Stimulated activated effector memory CD8-positive, alpha-beta T cell treated with anti-CD3 and anti-CD28 coated beads, Interleukin-12 subunit alpha, Interleukin-12 subunit beta, amount 100 ng/mL, for 72 hours (primary cell): ENCODE data around the gene CALML6.

Experiments used
- ATAC-seq: fragments of 150-1000 bp; cut with Tn5 transposase; 2 replicates; pipeline ENCODE4 v1.10.0; 2021
- DNase-seq, 2 donors: peaks; one replicate each; pipeline ENCODE4 v3.0.0; 2021 to 2022; ENCODE audit warnings: low spot score in 2 of 2
- H3K27ac Mint-ChIP-seq: one replicate; pipeline ENCODE4 v1.8.0; 2022; ENCODE audit warnings: mild to moderate bottlenecking, mixed read lengths
- H3K36me3 Mint-ChIP-seq: one replicate; pipeline ENCODE4 v1.8.0; 2022; ENCODE audit warnings: mild to moderate bottlenecking, mixed read lengths
- H3K4me1 Mint-ChIP-seq: one replicate; pipeline ENCODE4 v1.8.0; 2022; ENCODE audit warnings: mixed read lengths
- H3K4me3 Mint-ChIP-seq: one replicate; pipeline ENCODE4 v1.8.0; 2022; ENCODE audit warnings: mild to moderate bottlenecking, mixed read lengths
- H3K9me3 Mint-ChIP-seq: one replicate; pipeline ENCODE4 v1.8.0; 2022; ENCODE audit warnings: mixed read lengths

CALML6 gene

GRCh38 chr1:1915911-1916840 is 1.1 kb downstream of the CALML6 start:
- H3K4me1 Mint-ChIP-seq, result peaks cover 8% of the 10 kb centered on the region
- H3K9me3 Mint-ChIP-seq, result no peaks in the 10 kb centered on the region
- no peak overlapping the region for H3K27ac Mint-ChIP-seq
- no peaks in the 10 kb centered on the region for H3K36me3 Mint-ChIP-seq
- H3K4me3 Mint-ChIP-seq, result no peak overlapping the region
- no peak for ATAC-seq
- no peak for DNase-seq

- peaks cover 8% of the 10 kb centered on the region for H3K4me1 Mint-ChIP-seq
- H3K4me3 Mint-ChIP-seq, result no peak overlapping the region
- H3K9me3 Mint-ChIP-seq, result no peaks in the 10 kb centered on the region
- DNase-seq (no peak), ATAC-seq (no peak)
- H3K36me3 Mint-ChIP-seq, result no peaks in the 10 kb centered on the region
- no peak overlapping the region for H3K27ac Mint-ChIP-seq
Measured at GRCh38 chr1:1916851-1917251, 1.8 kb downstream of the CALML6 start.

GRCh38 chr1:1917304-1917976 is 2.4 kb downstream of the CALML6 start:
- Mint-ChIP-seq H3K27ac (no peak overlapping the region), H3K9me3 (no peaks in the 10 kb centered on the region), H3K4me1 (peaks cover 8% of the 10 kb centered on the region), H3K36me3 (no peaks in the 10 kb centered on the region), H3K4me3 (peak overlapping the region; percentile 58)
- DNase-seq (no peak), ATAC-seq (no peak)

- no peak overlapping the region for H3K27ac Mint-ChIP-seq
- H3K36me3 Mint-ChIP-seq, result no peaks in the 10 kb centered on the region
- peak overlapping the region; percentile 58 for H3K4me3 Mint-ChIP-seq
- no peak for DNase-seq
- H3K4me1 Mint-ChIP-seq, result peaks cover 8% of the 10 kb centered on the region
- H3K9me3 Mint-ChIP-seq, result no peaks in the 10 kb centered on the region
- ATAC-seq, result no peak
Measured at GRCh38 chr1:1917995-1918900, 3.2 kb downstream of the CALML6 start.

GRCh38 chr1:1918901-1919303 is 3.8 kb downstream of the CALML6 start, which contains the start of gene TMEM52:
TMEM52 (minus strand) TSS chr1:1919279; CDS start chr1:1919265, 14 bp downstream.
- no peaks in the 10 kb centered on the region for H3K36me3 Mint-ChIP-seq

GRCh38 chr1:1919304-1920056 is 4.4 kb downstream of the CALML6 start:
- ATAC-seq, result peak; percentile 84
- peak; percentile 97 to 100 for DNase-seq
- H3K9me3 Mint-ChIP-seq, result no peaks in the 10 kb centered on the region
- peak overlapping the region; percentile 58 for H3K4me3 Mint-ChIP-seq
- H3K27ac Mint-ChIP-seq, result no peak overlapping the region
- H3K36me3 Mint-ChIP-seq, result no peaks in the 10 kb centered on the region
- peaks cover 8% of the 10 kb centered on the region for H3K4me1 Mint-ChIP-seq

More at GRCh38 chr1:1918901-1919303, 3.8 kb downstream of the CALML6 start, which contains the start of gene TMEM52:
- no peak within 1 kb of the TSS for H3K27ac Mint-ChIP-seq
- H3K4me3 Mint-ChIP-seq, result peak within 1 kb of the TSS; percentile 58
- peaks cover 8% of the 10 kb centered on the region for H3K4me1 Mint-ChIP-seq
- no peaks in the 10 kb centered on the region for H3K9me3 Mint-ChIP-seq
- DNase-seq (no peak), ATAC-seq (no peak)

GRCh38 chr1:1920057-1920607 is 5.1 kb downstream of the CALML6 start:
- H3K36me3 Mint-ChIP-seq, result no peaks in the 10 kb centered on the region
- no peak for DNase-seq
- peak overlapping the region; percentile 58 for H3K4me3 Mint-ChIP-seq
- H3K4me1 Mint-ChIP-seq, result peaks cover 8% of the 10 kb centered on the region
- H3K27ac Mint-ChIP-seq, result no peak overlapping the region
- ATAC-seq, result no peak
- no peaks in the 10 kb centered on the region for H3K9me3 Mint-ChIP-seq

GRCh38 chr1:1920608-1921458 is 5.8 kb downstream of the CALML6 start:
- Mint-ChIP-seq H3K4me3 (no peak overlapping the region), H3K9me3 (no peaks in the 10 kb centered on the region), H3K4me1 (peaks cover 8% of the 10 kb centered on the region), H3K27ac (no peak overlapping the region), H3K36me3 (no peaks in the 10 kb centered on the region)
- ATAC-seq (no peak), DNase-seq (no peak)

GRCh38 chr1:1921459-1921862 is 6.4 kb downstream of the CALML6 start:
- ATAC-seq (no peak), DNase-seq (no peak)
- Mint-ChIP-seq H3K9me3 (no peaks in the 10 kb centered on the region), H3K27ac (no peak overlapping the region), H3K4me1 (peaks cover 8% of the 10 kb centered on the region), H3K4me3 (no peak overlapping the region), H3K36me3 (no peaks in the 10 kb centered on the region)

- Mint-ChIP-seq H3K36me3 (no peaks in the 10 kb centered on the region), H3K9me3 (no peaks in the 10 kb centered on the region), H3K4me3 (no peak overlapping the region), H3K27ac (no peak overlapping the region), H3K4me1 (peaks cover 8% of the 10 kb centered on the region)
- ATAC-seq (no peak), DNase-seq (no peak)
Measured at GRCh38 chr1:1921901-1922701, 7.0 kb downstream of the CALML6 start.

- no peak for DNase-seq
- no peaks in the 10 kb centered on the region for H3K36me3 Mint-ChIP-seq
- no peak overlapping the region for H3K4me3 Mint-ChIP-seq
- no peaks in the 10 kb centered on the region for H3K9me3 Mint-ChIP-seq
- peaks cover 6% of the 10 kb centered on the region for H3K4me1 Mint-ChIP-seq
- ATAC-seq, result no peak
- H3K27ac Mint-ChIP-seq, result no peak overlapping the region
Measured at GRCh38 chr1:1922702-1922955, 7.6 kb downstream of the CALML6 start.

GRCh38 chr1:1922956-1923833 is 8.1 kb downstream of the CALML6 start:
- Mint-ChIP-seq H3K4me1 (peaks cover under 1% of the 10 kb centered on the region), H3K27ac (no peak overlapping the region), H3K36me3 (no peaks in the 10 kb centered on the region), H3K9me3 (no peaks in the 10 kb centered on the region), H3K4me3 (no peak overlapping the region)
- DNase-seq (no peak), ATAC-seq (no peak)
